Uterus (tissue), 2 donors: Measurements from ENCODE around the gene ZNF536.

Source experiments
- CTCF ChIP-seq, 4 experiments: fragments of 200-600 bp in 2 of 4; fragments of 450-650 bp in 2 of 4; sonication (generic) in 2 of 4; IDR thresholded peaks; one replicate each; pipeline ENCODE4 v1.5.1; 2016 to 2019; ENCODE audit warnings: antibody characterized with exemption in 4 of 4, mild to moderate bottlenecking in 2 of 4, moderate library complexity in 1 of 4
- POLR2A ChIP-seq, 2 donors: fragments of 450-650 bp; IDR thresholded peaks; one replicate each; pipeline ENCODE4 v1.6.1; 2016; ENCODE audit warnings: antibody characterized with exemption in 2 of 2, mild to moderate bottlenecking in 1 of 2, moderate library complexity in 1 of 2

- TF ChIP-seq CTCF (IDR thresholded peaks at IDR 0.05) (no peak), POLR2A (IDR thresholded peaks at IDR 0.05) (no peak)
Measured at GRCh38 chr19:30543243-30543945, 171.2 kb downstream of the ZNF536 start.
